Loucy (cell line): Measurements from ENCODE around the gene MTMR10.

ENCODE experiments used
- H2AFZ ChIP-seq: fragments of 200-600 bp; sonication (generic); 2 replicates; pipeline ENCODE4 v1.6.0; 2016; ENCODE audit warnings: antibody characterized with exemption, mild to moderate bottlenecking, low read length, moderate library complexity
- H3F3A ChIP-seq: fragments of 200-600 bp; 2 replicates; pipeline ENCODE4 v1.6.0; 2016; ENCODE audit warnings: antibody characterized with exemption, low read depth, mild to moderate bottlenecking
- H3K27me3 ChIP-seq: fragments of 200-600 bp; sonication (generic); 2 replicates; pipeline ENCODE4 v1.6.1; 2014; ENCODE audit warnings: low read length, mild to moderate bottlenecking; ENCODE audit not compliant: insufficient read depth, poor library complexity, severe bottlenecking
- H3K36me3 ChIP-seq: fragments of 200-600 bp; sonication (generic); 2 replicates; pipeline ENCODE4 v1.6.1; 2016; ENCODE audit warnings: low read length; ENCODE audit not compliant: insufficient read depth
- H3K4me1 ChIP-seq: fragments of 200-600 bp; sonication (generic); 2 replicates; pipeline ENCODE4 v1.5.1; 2014; ENCODE audit warnings: low read length, mild to moderate bottlenecking; ENCODE audit not compliant: insufficient read depth, poor library complexity, severe bottlenecking
- H3K4me2 ChIP-seq: fragments of 200-600 bp; sonication (generic); 2 replicates; pipeline ENCODE4 v1.6.0; 2014; ENCODE audit warnings: antibody characterized with exemption, low read length, low read depth, mild to moderate bottlenecking; ENCODE audit not compliant: poor library complexity, severe bottlenecking
- H3K4me3 ChIP-seq: fragments of 200-600 bp; sonication (generic); 2 replicates; pipeline ENCODE4 v1.5.1; 2014; ENCODE audit warnings: low read length, mild to moderate bottlenecking, mixed read lengths; ENCODE audit not compliant: poor library complexity, severe bottlenecking
- H3K79me2 ChIP-seq: fragments of 200-600 bp; sonication (generic); 2 replicates; pipeline ENCODE4 v1.6.1; 2014; ENCODE audit warnings: low read length; ENCODE audit not compliant: insufficient read depth
- H3K9ac ChIP-seq: fragments of 200-600 bp; sonication (generic); 2 replicates; pipeline ENCODE4 v1.6.0; 2014; ENCODE audit warnings: mild to moderate bottlenecking, low read depth, low read length, moderate library complexity; ENCODE audit not compliant: poor library complexity, severe bottlenecking
- H3K9me2 ChIP-seq: fragments of 200-600 bp; sonication (generic); replicated peaks from 2 replicates; pipeline ENCODE4 v1.6.1; 2016; ENCODE audit warnings: low read depth, low read length, mixed read lengths
- H3K9me3 ChIP-seq: fragments of 200-600 bp; sonication (generic); 2 replicates; pipeline ENCODE4 v1.6.1; 2014; ENCODE audit warnings: mild to moderate bottlenecking, antibody characterized with exemption, low read length, low read depth; ENCODE audit not compliant: insufficient read depth
- H4K20me1 ChIP-seq: fragments of 200-600 bp; sonication (generic); 2 replicates; pipeline ENCODE4 v1.6.0; 2014; ENCODE audit warnings: antibody characterized with exemption, low read length, mild to moderate bottlenecking; ENCODE audit not compliant: insufficient read depth, poor library complexity, severe bottlenecking
- EZH2phosphoT487 ChIP-seq: fragments of 200-600 bp; IDR thresholded peaks from 2 replicates; pipeline ENCODE4 v1.6.1; 2018; ENCODE audit warnings: antibody characterized with exemption, mild to moderate bottlenecking, moderate library complexity, borderline replicate concordance
- TF ChIP-seq, protein P1 (sequence below): fragments of 200-600 bp; sonication (generic); conservative IDR thresholded peaks from 2 replicates; pipeline ENCODE4 v1.5.1; 2014; ENCODE audit warnings: mild to moderate bottlenecking, antibody characterized with exemption, low read length

Gene MTMR10

DNA sequence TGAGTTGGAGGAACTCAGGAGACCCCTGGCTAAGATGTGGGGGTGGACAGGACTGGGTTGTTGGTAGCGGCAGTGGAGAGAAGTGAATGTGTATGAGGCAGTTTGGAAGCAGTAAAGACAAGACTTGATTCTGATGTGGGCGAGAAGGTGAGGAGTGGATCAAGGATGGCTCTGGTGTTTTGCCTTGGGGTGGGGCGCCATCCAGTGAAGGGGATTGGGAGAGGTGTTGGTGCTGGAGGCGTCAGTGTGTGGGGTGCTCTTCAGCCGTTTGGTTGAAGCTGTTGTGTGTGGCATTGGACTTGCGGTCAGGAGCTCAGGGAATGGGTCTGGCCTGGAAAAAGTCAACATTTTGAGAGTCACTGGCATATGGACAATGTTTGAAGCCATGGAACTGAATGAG, 74.4 kb downstream of the MTMR10 start:
- Histone ChIP-seq H3K9ac (no peak overlapping the region), H3K9me2 (no peaks in the 10 kb centered on the region), H3K79me2 (no peaks in the 10 kb centered on the region; the same call in 1 of the 2 replicates), H3K4me3 (no peak overlapping the region), H3K4me1 (no peaks in the 10 kb centered on the region), H3K4me2 (no peak overlapping the region), H3F3A (no peaks in the 10 kb centered on the region), H3K9me3 (no peaks in the 10 kb centered on the region), H3K27me3 (no peaks in the 10 kb centered on the region), H4K20me1 (no peaks in the 10 kb centered on the region), H2AFZ (no peak overlapping the region), H3K36me3 (peaks cover 79% of the 10 kb centered on the region; the same call in 1 of the 2 replicates)
- TF ChIP-seq EZH2phosphoT487: no peak
- TF ChIP-seq, protein P1, sequence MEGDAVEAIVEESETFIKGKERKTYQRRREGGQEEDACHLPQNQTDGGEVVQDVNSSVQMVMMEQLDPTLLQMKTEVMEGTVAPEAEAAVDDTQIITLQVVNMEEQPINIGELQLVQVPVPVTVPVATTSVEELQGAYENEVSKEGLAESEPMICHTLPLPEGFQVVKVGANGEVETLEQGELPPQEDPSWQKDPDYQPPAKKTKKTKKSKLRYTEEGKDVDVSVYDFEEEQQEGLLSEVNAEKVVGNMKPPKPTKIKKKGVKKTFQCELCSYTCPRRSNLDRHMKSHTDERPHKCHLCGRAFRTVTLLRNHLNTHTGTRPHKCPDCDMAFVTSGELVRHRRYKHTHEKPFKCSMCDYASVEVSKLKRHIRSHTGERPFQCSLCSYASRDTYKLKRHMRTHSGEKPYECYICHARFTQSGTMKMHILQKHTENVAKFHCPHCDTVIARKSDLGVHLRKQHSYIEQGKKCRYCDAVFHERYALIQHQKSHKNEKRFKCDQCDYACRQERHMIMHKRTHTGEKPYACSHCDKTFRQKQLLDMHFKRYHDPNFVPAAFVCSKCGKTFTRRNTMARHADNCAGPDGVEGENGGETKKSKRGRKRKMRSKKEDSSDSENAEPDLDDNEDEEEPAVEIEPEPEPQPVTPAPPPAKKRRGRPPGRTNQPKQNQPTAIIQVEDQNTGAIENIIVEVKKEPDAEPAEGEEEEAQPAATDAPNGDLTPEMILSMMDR: no peak

DNA sequence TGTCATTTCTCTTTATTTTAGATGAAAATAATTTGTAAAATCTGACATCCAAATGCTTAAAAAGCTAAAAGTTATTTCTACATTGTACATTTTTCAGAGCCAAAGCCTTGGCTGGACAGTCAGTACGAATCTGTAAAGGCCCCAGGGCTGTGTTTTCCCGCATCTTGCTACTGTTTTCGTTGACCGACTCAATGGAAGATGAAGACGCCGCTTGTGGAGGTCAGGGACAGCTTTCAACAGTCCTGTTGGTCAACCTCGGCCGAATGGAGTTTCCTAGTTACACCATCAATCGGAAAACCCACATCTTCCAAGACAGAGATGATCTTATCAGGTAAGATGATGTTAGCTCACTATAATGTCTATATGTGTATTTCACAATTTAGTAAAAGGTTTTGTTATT, 77.7 kb downstream of the MTMR10 start:
- H3K4me2 ChIP-seq: no peak overlapping the region
- no peak for TF ChIP-seq EZH2phosphoT487
- TF ChIP-seq, protein P1: no peak
- no peak overlapping the region for H3K4me3 ChIP-seq
- no peaks in the 10 kb centered on the region for H3K27me3 ChIP-seq
- H3K9me3 ChIP-seq: no peaks in the 10 kb centered on the region
- no peaks in the 10 kb centered on the region for H3F3A ChIP-seq
- no peak overlapping the region for H3K9ac ChIP-seq
- H3K4me1 ChIP-seq: no peaks in the 10 kb centered on the region
- no peaks in the 10 kb centered on the region; the same call in 1 of the 2 replicates for H3K79me2 ChIP-seq
- no peaks in the 10 kb centered on the region for H3K9me2 ChIP-seq
- H2AFZ ChIP-seq: no peak overlapping the region
- H3K36me3 ChIP-seq: peaks cover 71% of the 10 kb centered on the region
- no peaks in the 10 kb centered on the region for H4K20me1 ChIP-seq

DNA sequence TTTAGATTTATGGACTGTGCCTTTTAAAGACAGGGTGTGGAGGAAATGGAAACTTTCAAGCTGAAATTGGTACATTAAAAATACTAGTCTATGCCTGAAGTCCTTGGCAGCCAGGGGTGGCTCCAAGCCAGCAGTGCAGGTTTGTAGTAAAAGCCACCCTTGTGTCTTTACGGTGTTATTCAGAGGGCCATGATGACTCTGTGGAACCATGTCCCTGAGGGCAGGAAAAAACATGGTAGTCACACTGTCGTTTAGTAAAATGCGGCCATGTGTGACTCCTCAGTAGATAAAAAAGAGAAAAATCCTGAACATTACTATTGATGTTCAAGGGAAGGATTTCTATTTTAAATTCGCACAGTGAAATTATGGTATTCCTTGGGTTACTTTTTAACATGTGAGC, 85.1 kb downstream of the MTMR10 start:
- Histone ChIP-seq H3K4me1 (peaks cover 28% of the 10 kb centered on the region), H4K20me1 (no peaks in the 10 kb centered on the region)

More for the DNA sequence above, 85.1 kb downstream of the MTMR10 start:
- H3K36me3 ChIP-seq: peaks cover 19% of the 10 kb centered on the region
- peaks cover 10% of the 10 kb centered on the region for H3K79me2 ChIP-seq
- H3K27me3 ChIP-seq: no peaks in the 10 kb centered on the region
- H2AFZ ChIP-seq: no peak overlapping the region
- no peak overlapping the region for H3K9ac ChIP-seq
- H3F3A ChIP-seq: 0 out of 2 replicates have a peak, but pooled peaks cover 2% of the 10 kb centered on the region
- H3K4me2 ChIP-seq: peak overlapping the region; percentile 36
- H3K9me3 ChIP-seq: no peaks in the 10 kb centered on the region
- TF ChIP-seq, protein P1: no peak
- no peak for TF ChIP-seq EZH2phosphoT487
- H3K4me3 ChIP-seq: no peak overlapping the region
- H3K9me2 ChIP-seq: no peaks in the 10 kb centered on the region
